ENCODE data around the gene RAB26.

RAB26 gene

DNA sequence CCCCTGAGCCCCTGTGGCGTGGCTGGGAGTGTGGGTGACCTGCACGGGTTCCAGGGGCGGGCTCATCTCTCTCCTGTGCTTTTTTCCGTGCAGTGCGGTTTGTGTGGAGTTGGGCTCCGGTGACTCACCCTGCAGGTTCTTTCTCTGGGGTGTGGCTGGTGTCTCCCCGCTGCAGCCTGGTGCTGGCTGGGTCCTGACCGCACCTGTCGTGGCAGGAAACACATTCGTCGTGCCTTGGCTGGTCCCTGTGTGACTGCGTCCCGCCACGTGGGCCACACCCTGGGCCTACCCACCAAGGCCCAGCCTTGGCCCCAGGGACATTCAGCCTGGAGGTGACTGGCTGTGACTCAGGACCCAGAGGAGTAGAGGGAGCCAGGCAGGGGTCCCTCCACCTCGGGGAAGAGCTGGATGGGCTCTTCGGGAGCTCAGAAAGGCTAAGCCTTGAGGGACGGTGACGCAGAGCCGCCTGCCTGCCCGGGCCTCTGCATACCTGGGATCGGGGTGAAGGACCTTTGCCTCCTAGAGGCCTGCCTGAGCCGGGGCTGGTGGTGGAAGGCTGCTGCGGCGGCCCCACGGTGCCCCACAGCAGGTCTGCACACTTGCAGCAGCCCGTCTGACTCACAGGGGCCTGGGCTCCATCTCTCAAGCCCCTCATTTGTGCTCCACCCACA, 14.9 kb downstream of the RAB26 start:
- DNase-seq = no peak

DNA sequence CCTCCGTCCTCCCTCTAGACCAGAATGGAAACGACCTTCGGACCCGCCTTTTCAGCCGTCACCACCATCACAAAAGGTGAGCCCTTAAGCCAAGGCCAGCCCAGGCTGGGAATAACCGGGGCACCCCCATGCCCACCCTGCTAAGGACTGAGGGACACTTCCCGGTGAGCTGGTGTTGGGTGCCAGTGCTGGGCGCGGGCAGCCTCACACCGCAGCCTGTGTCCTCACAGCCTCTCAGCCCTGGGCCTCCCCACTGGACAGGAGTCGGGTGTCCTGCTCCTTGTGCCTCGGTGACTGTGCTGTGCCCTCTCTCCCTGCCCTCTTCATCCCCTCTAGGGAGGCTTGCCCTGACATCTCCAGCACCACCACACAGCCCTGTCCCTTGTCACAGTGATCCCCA, 17.4 kb downstream of the RAB26 start:
- no peak for DNase-seq

DNA sequence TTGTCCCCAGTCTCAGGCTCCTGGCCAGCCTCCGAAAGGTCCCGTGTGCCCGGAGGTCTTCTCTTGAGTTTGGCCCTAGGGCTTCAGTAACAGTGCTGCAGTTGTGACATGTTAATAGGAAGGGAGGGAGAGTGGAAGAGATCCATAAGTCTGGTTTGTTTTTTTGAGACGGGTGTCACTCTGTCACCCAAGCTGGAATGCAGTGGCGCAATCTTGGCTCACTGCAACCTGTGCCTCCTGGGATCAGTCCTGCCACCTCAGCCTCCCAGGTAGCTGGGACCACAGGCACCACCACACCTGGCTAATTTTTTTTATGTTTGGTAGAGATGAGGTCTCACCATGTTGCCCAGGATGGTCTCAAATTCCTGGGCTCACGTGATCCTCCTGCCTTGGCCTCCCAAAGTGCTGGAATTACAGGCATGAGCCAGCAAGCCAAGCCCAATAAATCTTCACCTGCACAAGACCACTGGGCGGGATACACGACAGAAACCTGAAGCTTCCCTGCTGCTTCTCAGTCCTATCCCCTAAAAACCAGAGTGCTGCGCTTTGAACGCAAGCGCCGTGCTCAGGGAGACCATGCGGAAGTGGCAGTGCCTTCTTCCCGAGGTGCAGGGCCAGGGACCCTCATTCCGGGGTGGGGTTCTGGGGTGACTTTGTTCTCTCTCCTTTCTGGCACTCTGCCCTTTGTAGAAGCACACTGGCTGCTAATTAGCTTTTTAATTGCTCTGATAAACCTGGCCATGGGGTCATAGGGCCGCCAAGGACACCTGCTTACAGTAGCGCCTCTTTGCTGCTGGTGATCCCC, 18.0 kb downstream of the RAB26 start:
- DNase-seq = no peak

DNA sequence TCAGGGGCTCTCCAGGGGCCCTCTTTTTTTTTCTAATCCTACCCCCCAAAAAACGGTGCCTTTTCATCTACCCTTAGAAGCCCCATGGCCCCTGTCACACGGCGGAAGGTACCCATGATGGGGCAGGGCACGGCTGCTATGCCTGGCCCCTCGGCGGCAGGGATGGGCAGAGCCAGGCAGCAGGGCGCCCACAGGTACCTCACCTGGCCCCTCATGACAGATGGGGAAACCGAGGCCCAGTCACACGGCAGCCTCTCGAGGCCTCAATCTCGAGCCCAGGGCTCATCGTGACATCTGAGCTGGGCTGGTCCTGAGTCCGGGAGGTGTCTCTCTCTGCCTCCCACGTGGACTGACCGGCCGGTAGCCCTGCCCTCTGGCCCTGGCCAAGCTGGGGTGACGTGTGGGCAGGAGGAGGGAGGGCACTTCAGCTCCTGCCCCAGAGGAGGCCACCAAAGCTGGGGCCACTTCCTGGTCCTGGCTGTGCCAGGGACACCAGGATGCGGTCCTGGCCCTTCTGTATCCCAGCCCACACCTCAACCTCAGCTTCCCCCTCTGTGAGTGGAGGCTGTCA, 18.7 kb downstream of the RAB26 start:
- no peak for DNase-seq

DNA sequence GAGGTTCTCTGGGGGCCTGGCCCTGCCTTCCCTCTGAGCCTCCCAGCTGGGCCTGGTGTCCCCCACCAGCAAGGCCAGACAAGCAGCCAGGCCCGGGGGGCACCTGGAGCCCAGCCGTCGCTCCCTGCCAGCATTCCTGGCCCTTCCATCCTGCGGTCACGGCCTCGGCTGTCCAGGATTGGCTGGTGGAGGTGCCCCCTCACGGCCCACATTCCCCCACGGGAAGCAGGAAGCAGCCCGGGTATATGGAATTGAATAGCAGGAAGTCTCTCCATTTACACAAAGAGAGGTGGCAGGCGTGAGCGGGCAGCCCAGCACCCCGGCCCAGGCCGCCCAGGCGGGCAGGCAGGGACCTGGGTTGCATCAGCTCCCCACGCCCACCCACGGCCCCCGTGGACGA, 21.7 kb downstream of the RAB26 start:
- no peak for DNase-seq

DNA sequence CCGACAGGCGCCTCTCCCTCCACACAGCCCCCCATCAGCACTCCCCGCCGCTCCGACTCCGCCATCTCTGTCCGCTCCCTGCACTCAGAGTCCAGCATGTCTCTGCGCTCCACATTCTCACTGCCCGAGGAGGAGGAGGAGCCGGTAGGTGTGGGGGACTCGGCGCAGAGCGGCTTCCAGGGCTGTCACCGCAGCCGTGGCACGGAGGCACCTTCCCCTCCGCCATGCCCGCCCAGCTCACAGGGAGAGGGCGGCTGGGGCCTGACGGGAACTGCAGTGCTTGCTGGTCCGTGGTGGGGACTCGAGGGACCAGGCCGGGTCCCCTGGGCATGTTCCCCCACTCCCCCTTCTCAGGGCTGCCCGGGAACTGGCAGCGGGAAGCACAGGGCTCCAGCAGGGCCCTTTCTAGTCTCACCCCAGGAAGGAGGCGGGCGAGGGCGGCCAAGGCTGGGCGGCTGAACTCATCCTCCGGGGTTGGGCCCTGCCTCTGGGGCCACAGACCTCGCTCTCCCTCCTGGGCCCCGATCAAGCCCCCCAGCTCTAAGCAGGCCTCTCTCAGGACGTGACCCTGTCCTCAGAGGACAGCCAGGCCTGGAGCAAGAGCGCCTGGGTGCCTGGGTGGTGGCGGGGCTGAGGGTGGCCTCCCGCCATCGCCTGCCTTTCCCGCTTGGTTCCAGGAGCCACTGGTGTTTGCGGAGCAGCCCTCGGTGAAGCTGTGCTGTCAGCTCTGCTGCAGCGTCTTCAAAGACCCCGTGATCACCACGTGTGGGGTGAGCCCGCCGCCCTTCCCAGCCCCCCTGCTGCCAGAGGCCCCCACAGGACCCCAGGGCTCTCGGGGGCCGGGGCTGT, 22.4 kb downstream of the RAB26 start:
- no peak for DNase-seq

DNA sequence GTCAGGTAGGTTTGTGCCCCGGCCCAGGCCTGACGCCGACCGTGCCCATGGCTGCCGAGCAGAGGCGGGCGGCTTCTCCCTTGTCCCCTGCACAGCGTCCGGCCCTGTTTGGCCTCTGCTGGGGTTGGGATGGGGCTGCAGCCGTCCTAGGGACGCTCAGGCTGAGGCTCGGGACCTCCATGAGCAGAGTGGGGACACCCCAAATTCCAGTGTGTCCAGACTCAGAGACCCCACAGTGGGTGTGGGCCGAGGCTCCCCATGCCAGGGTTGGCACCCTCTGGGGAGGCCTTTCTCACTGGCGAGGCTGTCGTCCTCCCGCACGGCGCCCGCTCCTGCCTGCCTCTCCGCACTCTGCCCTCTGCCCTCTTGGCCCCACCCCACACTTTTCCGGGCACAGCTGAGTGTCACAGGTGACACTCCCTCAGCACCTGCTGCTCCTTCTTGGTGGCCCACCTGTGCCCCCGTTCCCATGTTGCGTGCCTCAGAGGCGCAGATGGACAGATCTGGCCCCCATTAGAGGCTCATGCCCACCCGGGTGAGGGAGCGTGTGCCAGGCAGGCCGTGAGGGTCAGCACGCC, 23.3 kb downstream of the RAB26 start:
- DNase-seq = no peak

DNA sequence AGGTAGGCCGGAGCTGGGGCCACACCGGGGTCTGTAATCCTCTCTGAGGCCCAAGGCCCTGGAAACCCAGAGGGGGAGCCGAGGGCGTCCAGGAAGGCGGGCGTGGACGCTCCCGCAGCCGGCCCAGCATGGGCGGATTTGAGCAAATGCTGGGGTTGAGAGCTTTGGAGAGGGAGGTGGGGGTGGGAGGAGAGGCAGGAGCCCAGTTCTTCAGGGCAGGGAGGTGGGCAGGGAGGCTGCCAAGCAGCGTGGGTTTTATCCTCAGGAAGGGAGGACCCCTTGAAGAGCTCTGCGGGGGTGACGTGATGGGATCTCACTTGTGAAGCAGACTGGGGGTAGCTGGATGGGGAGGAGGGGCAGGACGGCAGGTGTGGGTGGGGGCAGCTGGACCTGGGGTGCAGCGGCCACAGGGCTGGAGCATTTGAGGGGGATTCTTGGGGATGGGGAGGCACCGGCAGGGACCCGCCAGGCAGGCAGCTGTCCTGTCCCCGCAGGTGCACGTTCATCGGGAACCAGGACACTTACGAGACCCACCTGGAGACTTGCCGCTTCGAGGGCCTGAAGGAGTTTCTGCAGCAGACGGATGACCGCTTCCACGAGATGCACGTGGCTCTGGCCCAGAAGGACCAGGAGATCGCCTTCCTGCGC, 24.4 kb downstream of the RAB26 start:
- no peak for DNase-seq

DNA sequence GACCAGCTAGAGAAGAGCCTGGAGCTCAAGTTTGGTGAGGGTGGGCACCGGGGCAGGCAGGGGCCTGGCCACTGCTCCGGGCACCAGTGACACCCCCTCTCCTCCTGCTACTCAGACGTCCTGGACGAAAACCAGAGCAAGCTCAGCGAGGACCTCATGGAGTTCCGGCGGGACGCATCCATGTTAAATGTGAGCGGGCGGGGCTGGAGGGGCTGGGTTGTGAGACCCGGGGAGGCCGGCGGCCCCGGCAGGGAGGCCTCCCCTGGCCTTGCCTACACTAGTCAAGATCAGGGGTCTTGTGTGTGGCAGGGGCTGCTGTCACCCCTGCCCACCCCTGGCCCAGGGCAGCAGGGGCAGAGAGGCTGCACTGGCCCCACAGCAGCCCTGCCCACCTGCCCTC, 24.9 kb downstream of the RAB26 start:
- no peak for DNase-seq

DNA sequence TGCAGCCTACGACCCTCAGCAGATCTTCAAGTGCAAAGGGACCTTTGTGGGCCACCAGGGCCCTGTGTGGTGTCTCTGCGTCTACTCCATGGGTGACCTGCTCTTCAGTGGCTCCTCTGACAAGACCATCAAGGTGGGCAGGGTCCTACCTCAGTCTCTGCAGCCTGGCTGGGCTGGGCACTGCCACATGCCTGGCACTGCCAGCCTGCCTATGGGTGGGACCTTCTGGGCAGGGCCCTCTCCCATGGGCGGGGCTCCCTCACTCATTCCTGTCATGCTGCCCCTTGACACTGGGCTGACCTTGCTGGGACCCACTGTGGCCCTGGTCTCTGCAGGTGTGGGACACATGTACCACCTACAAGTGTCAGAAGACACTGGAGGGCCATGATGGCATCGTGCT, 25.5 kb downstream of the RAB26 start:
- DNase-seq = no peak

DNA sequence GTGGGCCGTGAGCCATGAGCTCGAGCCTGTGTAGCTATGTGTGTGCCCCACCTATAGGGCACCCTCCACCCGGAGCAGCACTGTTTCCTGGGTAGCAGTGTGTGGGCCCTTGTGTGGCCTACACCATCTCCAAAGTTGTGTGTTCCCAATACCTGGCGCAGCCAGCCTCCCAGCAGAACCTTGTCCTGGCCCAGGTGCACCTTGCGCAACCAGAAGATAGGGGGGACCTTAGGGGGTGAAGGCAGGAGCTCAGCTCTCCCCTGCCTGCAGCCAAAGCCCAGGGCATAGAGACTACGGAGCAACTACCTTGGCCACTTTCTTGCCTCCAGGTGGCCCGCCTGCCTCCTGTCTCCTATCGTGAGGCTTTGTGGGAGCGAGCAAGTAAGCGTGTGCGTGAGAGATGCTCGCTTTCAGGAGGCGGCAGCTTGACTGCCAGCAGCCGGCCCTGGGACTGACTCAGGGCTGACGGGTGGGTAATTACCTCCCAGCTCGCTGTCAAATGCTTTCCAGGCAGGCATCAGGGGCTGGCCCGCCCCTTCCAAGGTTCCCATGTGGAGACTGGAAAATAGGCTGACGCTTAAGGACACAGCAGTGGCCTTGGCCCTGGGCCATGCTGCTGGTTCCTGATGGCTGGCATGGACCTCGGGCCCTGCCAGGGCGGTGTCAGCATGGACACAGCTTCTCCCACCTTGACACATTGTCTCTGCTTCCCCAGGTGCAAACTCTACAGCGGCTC, 26.1 kb downstream of the RAB26 start:
- no peak for DNase-seq

DNA sequence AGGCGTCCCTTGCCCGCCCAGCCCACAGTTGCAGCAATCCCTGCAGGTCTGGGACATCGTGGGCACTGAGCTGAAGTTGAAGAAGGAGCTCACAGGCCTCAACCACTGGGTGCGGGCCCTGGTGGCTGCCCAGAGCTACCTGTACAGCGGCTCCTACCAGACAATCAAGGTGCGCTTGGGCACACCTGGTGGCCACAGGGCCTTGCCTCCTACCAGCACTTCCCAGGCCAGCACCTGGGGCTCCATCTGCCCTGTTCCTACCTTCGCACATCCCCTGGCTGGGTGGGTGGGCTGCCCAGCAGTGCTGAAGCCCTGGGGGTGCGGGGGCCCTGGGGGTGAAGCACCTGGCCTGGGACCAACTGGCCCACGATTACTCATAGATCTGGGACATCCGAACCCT, 27.0 kb downstream of the RAB26 start:
- DNase-seq = no peak

DNA sequence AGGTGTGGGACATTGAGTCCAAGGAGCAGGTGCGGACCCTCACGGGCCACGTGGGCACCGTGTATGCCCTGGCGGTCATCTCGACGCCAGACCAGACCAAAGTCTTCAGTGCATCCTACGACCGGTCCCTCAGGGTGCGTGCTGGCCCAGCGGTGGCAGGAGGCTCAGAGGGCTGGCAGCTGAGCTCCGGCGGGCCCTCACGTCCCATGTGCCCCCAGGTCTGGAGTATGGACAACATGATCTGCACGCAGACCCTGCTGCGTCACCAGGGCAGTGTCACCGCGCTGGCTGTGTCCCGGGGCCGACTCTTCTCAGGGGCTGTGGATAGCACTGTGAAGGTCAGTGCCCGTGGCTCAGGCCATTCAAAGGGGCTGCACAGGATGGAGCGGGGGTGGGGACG, 27.6 kb downstream of the RAB26 start:
- DNase-seq = no peak

DNA sequence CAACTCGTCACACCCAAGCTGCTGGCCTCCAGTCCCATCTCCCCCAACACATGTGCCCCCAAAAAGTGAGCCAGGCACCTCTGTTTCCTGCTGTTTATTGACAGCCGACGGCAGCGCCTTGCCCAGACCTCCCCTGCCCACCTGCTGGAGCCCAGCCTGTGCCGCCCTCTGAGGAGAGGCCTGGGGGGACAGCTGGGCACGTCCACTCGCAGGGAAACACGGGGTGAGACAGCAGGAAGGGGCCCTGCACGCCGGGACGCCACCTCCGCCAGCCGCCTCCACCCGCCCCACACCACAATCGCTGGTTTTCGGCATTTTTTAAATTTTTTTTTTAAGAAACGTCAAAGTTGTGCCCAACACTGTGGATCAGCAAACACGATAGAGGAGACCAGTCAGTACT, 28.7 kb downstream of the RAB26 start:
- DNase-seq = no peak

DNA sequence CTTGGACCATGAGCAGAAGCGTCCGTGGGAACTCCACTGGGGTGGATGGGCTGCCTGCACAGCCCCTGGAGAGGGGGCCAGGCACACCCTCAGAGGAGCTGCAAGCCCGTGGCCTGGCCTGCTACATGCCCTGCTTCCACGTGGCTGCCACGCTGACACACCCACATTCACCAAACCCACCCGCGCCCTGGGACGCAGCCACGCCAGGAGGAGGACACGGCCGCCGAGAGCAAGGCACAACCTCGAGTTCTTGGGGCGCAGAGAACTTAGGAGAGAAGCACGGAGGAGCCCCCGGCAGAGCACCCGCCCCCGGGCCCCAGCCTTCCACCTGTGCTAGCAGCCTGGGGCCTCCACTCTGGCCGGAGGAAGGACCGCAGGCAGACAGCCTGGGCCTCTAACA, 29.1 kb downstream of the RAB26 start:
- no peak for DNase-seq

DNA sequence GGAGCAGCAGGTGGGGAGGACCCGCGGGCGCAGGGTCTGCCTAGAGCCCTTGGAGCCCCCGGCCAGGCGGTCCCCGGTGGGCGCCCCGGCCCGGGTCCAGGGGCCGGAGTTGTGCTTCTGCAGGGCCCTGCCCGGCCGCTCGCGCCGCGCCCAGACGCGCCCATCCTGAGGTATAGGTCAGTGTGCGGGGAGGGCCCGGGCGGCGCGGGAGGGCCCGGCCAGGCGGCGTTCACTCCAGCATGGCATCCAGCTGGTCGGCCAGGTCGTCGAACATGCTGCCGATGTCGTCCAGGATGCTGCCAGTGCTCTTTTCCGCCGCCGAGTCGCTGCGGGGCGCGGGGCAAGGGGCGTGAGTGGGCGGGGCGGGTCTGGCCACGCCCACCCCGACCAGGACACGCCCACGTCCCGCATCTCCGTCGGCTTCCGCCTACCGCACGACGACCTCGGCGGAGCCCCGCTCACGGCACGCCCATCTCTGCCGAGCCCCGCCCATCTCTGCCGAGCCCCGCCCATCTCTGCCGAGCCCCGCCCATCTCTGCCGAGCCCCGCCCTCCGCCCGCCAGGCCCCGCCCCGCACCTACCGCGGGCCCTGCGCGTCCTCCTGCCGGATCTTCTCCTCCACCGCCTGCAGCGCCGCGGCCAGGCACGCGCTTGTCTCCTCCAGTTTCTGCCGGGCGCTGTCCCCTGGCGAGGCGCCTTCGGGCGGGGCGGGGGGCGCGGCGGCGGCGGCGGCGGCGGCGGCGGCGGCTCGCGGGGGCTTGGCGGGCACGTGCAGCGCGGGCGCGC, 30.1 kb downstream of the RAB26 start:
- no peak for DNase-seq

DNA sequence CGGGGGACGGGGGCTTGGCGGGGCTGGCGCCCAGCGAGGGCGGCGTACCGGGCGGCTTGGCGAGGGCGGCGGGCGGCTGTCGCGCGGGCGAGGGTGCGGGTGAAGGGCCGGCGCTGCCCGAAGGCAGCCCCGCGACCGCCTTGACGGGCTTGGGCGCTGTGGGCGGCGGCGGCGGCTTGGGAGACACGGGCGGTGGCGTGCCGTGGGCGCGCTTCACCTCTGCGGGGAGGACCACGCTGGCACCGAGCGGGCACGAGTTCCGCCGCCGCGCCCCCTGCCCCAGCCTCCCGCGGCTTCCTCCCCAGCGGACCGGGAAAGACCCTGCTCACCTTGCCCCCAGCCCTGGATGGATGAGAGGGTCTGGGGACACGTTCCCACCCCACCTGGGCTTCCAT, 30.7 kb downstream of the RAB26 start:
- no peak for DNase-seq

DNA sequence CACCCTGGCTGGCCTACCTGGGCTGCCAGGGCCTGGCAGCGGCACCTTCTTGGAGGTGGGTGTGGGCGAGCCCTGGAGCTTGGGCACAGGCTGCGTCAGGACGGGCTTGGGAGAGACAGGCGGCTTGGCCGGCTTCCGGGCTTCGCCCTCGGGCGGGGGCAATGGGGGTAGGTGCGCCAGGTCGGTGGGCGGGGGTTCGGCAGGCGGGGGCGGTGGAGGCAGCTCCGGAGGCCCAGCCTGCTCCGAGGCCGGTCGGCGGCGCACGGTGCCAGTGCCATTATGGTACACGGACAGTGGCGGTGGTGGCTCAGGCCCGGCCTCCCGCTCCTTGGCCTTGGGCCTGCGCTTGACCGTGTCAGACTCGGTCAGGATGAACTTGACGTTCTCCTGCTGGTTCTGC, 31.2 kb downstream of the RAB26 start:
- DNase-seq = no peak

DNA sequence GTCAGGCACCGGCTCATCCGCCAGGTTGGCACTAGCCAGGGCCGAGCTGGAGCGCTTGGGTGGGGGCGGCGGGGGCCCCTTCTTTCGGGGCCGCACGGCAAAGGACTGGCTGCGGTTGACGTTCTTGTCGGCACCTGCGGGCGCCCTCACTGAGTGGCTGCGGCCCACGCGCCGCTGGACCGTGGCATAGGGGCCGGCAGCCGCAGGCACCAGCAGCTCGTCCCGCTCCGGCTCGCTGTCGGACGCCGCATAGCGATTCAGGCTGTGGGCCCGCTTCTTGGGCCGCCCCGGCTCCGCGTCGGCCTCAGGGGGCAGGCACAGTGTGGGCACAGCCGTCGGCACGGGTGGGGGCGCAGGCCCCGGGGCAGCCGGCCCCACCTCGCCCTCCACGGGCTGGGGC, 32.0 kb downstream of the RAB26 start:
- DNase-seq = no peak

DNA sequence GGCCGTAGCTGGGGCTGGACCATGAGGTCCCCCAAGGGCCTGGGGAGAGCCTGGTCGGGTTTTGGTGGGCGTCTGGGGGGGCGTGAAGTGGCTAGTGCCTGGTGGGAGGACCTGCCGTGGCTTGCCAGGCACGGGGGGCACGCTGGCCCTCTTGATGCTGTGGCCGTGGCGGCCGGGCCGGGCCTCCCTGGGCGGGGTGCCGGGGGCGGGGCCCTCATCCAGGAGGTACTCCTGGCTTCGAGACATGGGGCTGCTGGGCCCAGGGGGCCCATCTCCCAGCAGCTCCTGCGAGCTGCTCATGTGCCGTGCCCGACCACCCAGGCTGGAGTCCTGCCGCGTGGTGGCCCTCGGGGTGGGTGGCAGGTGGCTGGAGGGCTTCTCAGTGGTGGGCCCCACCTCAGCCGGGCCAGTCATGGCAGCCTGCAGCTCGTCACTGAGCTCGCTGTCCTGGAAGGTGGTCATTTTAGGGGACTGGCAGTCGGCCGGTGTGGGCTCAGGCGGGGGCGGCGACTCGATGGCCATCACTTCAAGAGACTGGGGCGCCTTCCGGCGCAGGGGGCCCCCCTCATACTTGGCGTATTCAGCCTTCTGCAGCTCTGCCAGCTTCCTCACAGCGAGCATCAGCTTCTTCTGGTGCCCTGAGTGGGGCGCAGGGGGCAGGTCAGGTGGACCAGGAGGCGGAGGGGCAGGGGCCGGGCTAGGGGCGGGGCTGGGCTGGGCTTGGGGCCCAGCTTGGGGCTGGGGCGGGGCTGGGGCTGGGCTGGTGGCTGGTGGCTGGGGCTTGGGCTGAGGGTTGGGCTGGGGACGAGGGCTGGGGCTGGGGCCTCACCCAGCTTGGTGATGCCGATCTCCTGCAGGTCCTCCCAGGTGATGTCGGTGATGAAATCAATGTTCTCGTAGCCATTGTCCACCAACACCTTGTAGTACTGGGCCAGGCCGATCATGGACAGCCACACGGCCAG, 32.8 kb downstream of the RAB26 start:
- DNase-seq = no peak

Data from NCI-H2171 (cell line).